Trophoblast cell (in vitro differentiated cells and primary cell): Measurements from ENCODE around the gene NR2E3. TPM values are rescaled to one million over a fixed set of nuclear protein-coding genes. Genes with fewer than 3 reads are reported as not detected.

Experiments
- DNase-seq, 2 donors: peaks; one replicate each; pipeline ENCODE4 v3.0.0-alpha.2; 2016
- H2AFZ ChIP-seq: 2 replicates; pipeline ENCODE4 v1.6.1; 2013; ENCODE audit warnings: low read length, moderate library complexity, mild to moderate bottlenecking; ENCODE audit not compliant: insufficient read depth, poor library complexity
- H2AK5ac ChIP-seq: 2 replicates; pipeline ENCODE4 v1.6.1; 2013; ENCODE audit warnings: mild to moderate bottlenecking, low read length
- H2BK120ac ChIP-seq: 2 replicates; pipeline ENCODE4 v1.6.1; 2013; ENCODE audit warnings: low read length, mild to moderate bottlenecking, moderate library complexity; ENCODE audit not compliant: insufficient read depth, poor library complexity
- H2BK12ac ChIP-seq: 2 replicates; pipeline ENCODE4 v1.6.1; 2013; ENCODE audit warnings: mild to moderate bottlenecking, low read length, moderate library complexity
- H2BK5ac ChIP-seq: 2 replicates; pipeline ENCODE4 v1.6.1; 2013; ENCODE audit warnings: low read length, low read depth, moderate library complexity, mild to moderate bottlenecking; ENCODE audit not compliant: poor library complexity
- H3K14ac ChIP-seq: 2 replicates; pipeline ENCODE4 v1.6.1; 2013; ENCODE audit warnings: mild to moderate bottlenecking, low read length
- H3K18ac ChIP-seq: 2 replicates; pipeline ENCODE4 v1.6.1; 2013; ENCODE audit warnings: mild to moderate bottlenecking, low read length
- H3K23ac ChIP-seq: 2 replicates; pipeline ENCODE4 v1.6.1; 2013; ENCODE audit warnings: low read length
- H3K27ac ChIP-seq: 2 replicates; pipeline ENCODE4 v1.5.1; 2013; ENCODE audit warnings: low read depth, mild to moderate bottlenecking, inconsistent platforms, low read length, moderate library complexity
- H3K27me3 ChIP-seq: 2 replicates; pipeline ENCODE4 v1.6.1; 2013; ENCODE audit warnings: inconsistent platforms, mild to moderate bottlenecking, low read length, moderate library complexity; ENCODE audit not compliant: insufficient read depth
- H3K36me3 ChIP-seq, 2 experiments: 1 replicate in 1 of 2; 2 replicates in 1 of 2; pipeline ENCODE4 v1.6.1; 2013; ENCODE audit warnings: low read length in 2 of 2, mild to moderate bottlenecking in 2 of 2, moderate library complexity in 1 of 2; ENCODE audit not compliant: insufficient read depth in 2 of 2, control insufficient read depth in 1 of 2
- H3K4ac ChIP-seq: 2 replicates; pipeline ENCODE4 v1.6.1; 2013; ENCODE audit warnings: low read depth, mild to moderate bottlenecking, low read length, moderate library complexity
- H3K4me1 ChIP-seq, 2 experiments: 1 replicate in 1 of 2; 2 replicates in 1 of 2; pipeline ENCODE4 v1.6.1; 2013; ENCODE audit warnings: low read length in 2 of 2, mild to moderate bottlenecking in 2 of 2, moderate library complexity in 1 of 2; ENCODE audit not compliant: insufficient read depth in 2 of 2, control insufficient read depth in 1 of 2
- H3K4me2 ChIP-seq: 2 replicates; pipeline ENCODE4 v1.6.1; 2013; ENCODE audit warnings: inconsistent platforms, mild to moderate bottlenecking, low read length, moderate library complexity
- H3K4me3 ChIP-seq: 2 replicates; pipeline ENCODE4 v1.5.1; 2013; ENCODE audit warnings: mild to moderate bottlenecking, low read depth, low read length, inconsistent platforms
- H3K79me1 ChIP-seq: one replicate; pipeline ENCODE4 v1.6.1; 2013; ENCODE audit warnings: low read length
- H3K79me2 ChIP-seq: 2 replicates; pipeline ENCODE4 v1.6.1; 2013; ENCODE audit warnings: low read length, mild to moderate bottlenecking; ENCODE audit not compliant: control insufficient read depth, insufficient read depth, poor library complexity
- H3K9ac ChIP-seq: 2 replicates; pipeline ENCODE4 v1.6.1; 2013; ENCODE audit warnings: mild to moderate bottlenecking, low read length
- H3K9me3 ChIP-seq: 2 replicates; pipeline ENCODE4 v1.6.1; 2013; ENCODE audit warnings: low read depth, mild to moderate bottlenecking, control low read depth, inconsistent platforms, low read length; ENCODE audit not compliant: insufficient read depth
- H4K12ac ChIP-seq: 2 replicates; pipeline ENCODE4 v1.6.1; 2013; ENCODE audit warnings: low read depth, mild to moderate bottlenecking, low read length, moderate library complexity
- H4K8ac ChIP-seq: 2 replicates; pipeline ENCODE4 v1.6.1; 2013; ENCODE audit warnings: low read depth, mild to moderate bottlenecking, low read length, moderate library complexity
- H4K91ac ChIP-seq: one replicate; pipeline ENCODE4 v1.6.1; 2013; ENCODE audit warnings: low read depth, mild to moderate bottlenecking, low read length, moderate library complexity
- WGBS: extraction: QIAGEN DNeasy Blood & Tissue Kit; methylation state at CpG from one replicate; pipeline ENCODE4 v1.1.7; 2013; ENCODE audit warnings: missing lambda C conversion rate; ENCODE audit not compliant: insufficient read length, insufficient coverage; ENCODE audit errors: extremely low coverage; 5-methylcytosine and 5-hydroxymethylcytosine counted together
- polyA plus RNA-seq: library from polyadenylated mRNA; stranded (reverse); fragments of 200-250 nt; gene quantifications from 2 replicates; pipeline ENCODE4 v1.2.3, GENCODE V29; 2013

Gene NR2E3
- polyA plus RNA-seq, result 0.12 and 0.14 TPM in 2 replicates

- peaks cover 17 to 21% of the 10 kb centered on the region in 2 experiments for H3K4me1 ChIP-seq
- no peaks in the 10 kb centered on the region for H3K27me3 ChIP-seq
- WGBS, result no CpG with 5 or more reads among the region's 16 CpGs
Measured at GRCh38 chr15:71810256-71811035, at the start of gene NR2E3. NR2E3 (plus strand) TSS chr15:71810554; CDS start chr15:71810744, 190 bp downstream.

GRCh38 chr15:71760852-71761251, 49.5 kb upstream of the NR2E3 start:
- no peak for DNase-seq
- WGBS, result no CpG with 5 or more reads among the region's 1 CpG

More at GRCh38 chr15:71810256-71811035, at the start of gene NR2E3:
- H3K79me1 ChIP-seq, result no peaks in the 10 kb centered on the region
- no peak within 1 kb of the TSS for H2AK5ac ChIP-seq
- no peak within 1 kb of the TSS for H4K12ac ChIP-seq
- H3K4me3 ChIP-seq, result peak within 1 kb of the TSS; percentile 35
- no peak within 1 kb of the TSS for H2AFZ ChIP-seq
- H3K4me2 ChIP-seq, result no peak within 1 kb of the TSS
- no peak within 1 kb of the TSS for H2BK120ac ChIP-seq
- H2BK12ac ChIP-seq, result no peak within 1 kb of the TSS
- peak; percentile 68 to 71 for DNase-seq
- no peak within 1 kb of the TSS for H3K23ac ChIP-seq
- H3K36me3 ChIP-seq, result no peaks in the 10 kb centered on the region
- no peak within 1 kb of the TSS for H3K4ac ChIP-seq
- H2BK5ac ChIP-seq, result no peak within 1 kb of the TSS
- H3K79me2 ChIP-seq, result no peaks in the 10 kb centered on the region
- H3K9ac ChIP-seq, result no peak within 1 kb of the TSS
- peaks cover 2% of the 10 kb centered on the region for H3K9me3 ChIP-seq
- no peak within 1 kb of the TSS for H4K8ac ChIP-seq
- no peak within 1 kb of the TSS for H3K27ac ChIP-seq
- H3K18ac ChIP-seq, result no peak within 1 kb of the TSS
- no peak within 1 kb of the TSS for H4K91ac ChIP-seq
- no peak within 1 kb of the TSS for H3K14ac ChIP-seq

GRCh38 chr15:71761649-71762048, 48.7 kb upstream of the NR2E3 start:
- Histone ChIP-seq H3K9ac (no peak overlapping the region), H2BK120ac (no peak overlapping the region), H4K8ac (no peak overlapping the region), H3K4me2 (no peak overlapping the region), H3K4ac (no peak overlapping the region), H3K9me3 (no peaks in the 10 kb centered on the region), H2AK5ac (no peak overlapping the region), H3K79me2 (no peaks in the 10 kb centered on the region), H2AFZ (no peak overlapping the region), H4K12ac (no peak overlapping the region), H3K4me1 (peaks cover 5 to 7% of the 10 kb centered on the region in 2 experiments), H2BK12ac (no peak overlapping the region), H3K18ac (no peak overlapping the region), H2BK5ac (no peak overlapping the region), H3K14ac (no peak overlapping the region), H3K27me3 (no peaks in the 10 kb centered on the region), H4K91ac (no peak overlapping the region), H3K36me3 (no peaks in the 10 kb centered on the region), H3K4me3 (no peak overlapping the region), H3K27ac (peak overlapping the region; percentile 54), H3K79me1 (peaks cover 6% of the 10 kb centered on the region), H3K23ac (no peak overlapping the region)
- no CpG with 5 or more reads among the region's 3 CpGs for WGBS
- peak; percentile 90 to 95 for DNase-seq

More at GRCh38 chr15:71760852-71761251, 49.5 kb upstream of the NR2E3 start:
- no peak overlapping the region for H3K23ac ChIP-seq
- H3K14ac ChIP-seq, result no peak overlapping the region
- H4K8ac ChIP-seq, result no peak overlapping the region
- H2BK120ac ChIP-seq, result no peak overlapping the region
- H3K18ac ChIP-seq, result no peak overlapping the region
- H2AK5ac ChIP-seq, result no peak overlapping the region
- no peak overlapping the region for H3K9ac ChIP-seq
- H3K4me3 ChIP-seq, result no peak overlapping the region
- no peak overlapping the region for H3K27ac ChIP-seq
- no peaks in the 10 kb centered on the region for H3K36me3 ChIP-seq
- H4K12ac ChIP-seq, result no peak overlapping the region
- H2AFZ ChIP-seq, result no peak overlapping the region
- no peak overlapping the region for H3K4ac ChIP-seq
- no peak overlapping the region for H3K4me2 ChIP-seq
- no peak overlapping the region for H4K91ac ChIP-seq
- peaks cover 6% of the 10 kb centered on the region for H3K79me1 ChIP-seq
- no peak overlapping the region for H2BK5ac ChIP-seq
- H3K4me1 ChIP-seq, result peaks cover 5 to 7% of the 10 kb centered on the region in 2 experiments
- H3K9me3 ChIP-seq, result no peaks in the 10 kb centered on the region
- H2BK12ac ChIP-seq, result no peak overlapping the region
- no peaks in the 10 kb centered on the region for H3K27me3 ChIP-seq
- no peaks in the 10 kb centered on the region for H3K79me2 ChIP-seq

- H3K18ac ChIP-seq, result no peak overlapping the region
- H2BK12ac ChIP-seq, result no peak overlapping the region
- no peaks in the 10 kb centered on the region for H3K79me1 ChIP-seq
- no peak overlapping the region for H2BK5ac ChIP-seq
- H2AFZ ChIP-seq, result no peak overlapping the region
- H3K27me3 ChIP-seq, result no peaks in the 10 kb centered on the region
- H3K27ac ChIP-seq, result no peak overlapping the region
- DNase-seq, result no peak
- no peak overlapping the region for H3K23ac ChIP-seq
- H3K79me2 ChIP-seq, result no peaks in the 10 kb centered on the region
- no CpG with 5 or more reads among the region's 5 CpGs for WGBS
- H2AK5ac ChIP-seq, result no peak overlapping the region
- H3K14ac ChIP-seq, result no peak overlapping the region
- no peak overlapping the region for H2BK120ac ChIP-seq
- no peaks in the 10 kb centered on the region for H3K9me3 ChIP-seq
- H4K8ac ChIP-seq, result no peak overlapping the region
- H4K12ac ChIP-seq, result no peak overlapping the region
- H3K4me1 ChIP-seq, result no peaks in the 10 kb centered on the region
- H3K4ac ChIP-seq, result no peak overlapping the region
- H3K4me2 ChIP-seq, result no peak overlapping the region
- no peak overlapping the region for H3K4me3 ChIP-seq
- H4K91ac ChIP-seq, result no peak overlapping the region
- H3K36me3 ChIP-seq, result no peaks in the 10 kb centered on the region
- no peak overlapping the region for H3K9ac ChIP-seq
Measured at GRCh38 chr15:71768184-71768583, 42.2 kb upstream of the NR2E3 start.
